GM23338 (cell line): ENCODE results near the gene RHOF. TPM values are rescaled to one million over a fixed set of nuclear protein-coding genes. Genes with fewer than 3 reads are reported as not detected.

Source experiments
- ATAC-seq: fragments of 200-7000 bp; cut with Tn5 transposase; 3 replicates; pipeline ENCODE4 v1.9.1; 2020
- DNase-seq: peaks from one replicate; pipeline ENCODE4 v3.0.0-alpha.2; 2015; ENCODE audit warnings: low spot score
- H2AFZ ChIP-seq: fragments of 200-600 bp; sonication (generic); 2 replicates; pipeline ENCODE4 v1.8.0; 2016; ENCODE audit warnings: antibody characterized with exemption, mild to moderate bottlenecking, moderate library complexity
- H3F3A ChIP-seq: fragments of 200-600 bp; sonication (generic); replicated peaks from 2 replicates; pipeline ENCODE4 v1.8.0; 2017; ENCODE audit warnings: antibody characterized with exemption, mixed run types, low read depth
- H3K27ac ChIP-seq: fragments of 200-600 bp; sonication (generic); 2 replicates; pipeline ENCODE4 v1.6.1; 2016; ENCODE audit warnings: low read depth
- H3K27me3 ChIP-seq: fragments of 200-600 bp; sonication (generic); 2 replicates; pipeline ENCODE4 v1.8.0; 2016; ENCODE audit warnings: mild to moderate bottlenecking, mixed run types, moderate library complexity; ENCODE audit not compliant: insufficient read depth
- H3K36me3 ChIP-seq: fragments of 200-600 bp; sonication (generic); 2 replicates; pipeline ENCODE4 v1.8.0; 2016; ENCODE audit warnings: mild to moderate bottlenecking; ENCODE audit not compliant: insufficient read depth
- H3K4me1 ChIP-seq: fragments of 200-600 bp; sonication (generic); 2 replicates; pipeline ENCODE4 v1.8.0; 2016; ENCODE audit warnings: mild to moderate bottlenecking, moderate library complexity; ENCODE audit not compliant: insufficient read depth
- H3K4me2 ChIP-seq: fragments of 200-600 bp; sonication (generic); 2 replicates; pipeline ENCODE4 v1.7.1; 2017; ENCODE audit warnings: mixed run types
- H3K4me3 ChIP-seq: fragments of 200-600 bp; sonication (generic); 2 replicates; pipeline ENCODE4 v1.6.1; 2016; ENCODE audit warnings: mixed run types
- H3K79me2 ChIP-seq: fragments of 200-600 bp; sonication (generic); replicated peaks from 2 replicates; pipeline ENCODE4 v1.8.0; 2017; ENCODE audit warnings: mild to moderate bottlenecking; ENCODE audit not compliant: insufficient read depth
- H3K9me2 ChIP-seq: fragments of 200-600 bp; sonication (generic); 2 replicates; pipeline ENCODE4 v1.8.0; 2017; ENCODE audit not compliant: insufficient read depth
- H4K20me1 ChIP-seq: fragments of 200-600 bp; sonication (generic); replicated peaks from 2 replicates; pipeline ENCODE4 v1.8.0; 2017; ENCODE audit warnings: mild to moderate bottlenecking; ENCODE audit not compliant: insufficient read depth
- H3K27ac Mint-ChIP-seq: 2 replicates; pipeline ENCODE4 v1.8.0; 2020; ENCODE audit warnings: inconsistent platforms, mild to moderate bottlenecking, moderate library complexity, mixed read lengths
- H3K27me3 Mint-ChIP-seq: 3 replicates; pipeline ENCODE4 v1.8.0; 2022; ENCODE audit warnings: low read depth, mild to moderate bottlenecking, moderate library complexity, mixed read lengths, inconsistent platforms; ENCODE audit not compliant: insufficient read depth, poor library complexity
- H3K36me3 Mint-ChIP-seq: 3 replicates; pipeline ENCODE4 v1.8.0; 2021; ENCODE audit warnings: low read depth, mild to moderate bottlenecking, inconsistent platforms, moderate library complexity, mixed read lengths
- H3K4me1 Mint-ChIP-seq: 3 replicates; pipeline ENCODE4 v1.8.0; 2020; ENCODE audit warnings: mild to moderate bottlenecking, inconsistent platforms, mixed read lengths
- H3K4me3 Mint-ChIP-seq: 3 replicates; pipeline ENCODE4 v1.8.0; 2021; ENCODE audit warnings: moderate library complexity, mild to moderate bottlenecking, inconsistent platforms, mixed read lengths
- H3K9me3 Mint-ChIP-seq: 3 replicates; pipeline ENCODE4 v1.8.0; 2020; ENCODE audit warnings: moderate library complexity, mild to moderate bottlenecking, inconsistent platforms, mixed read lengths
- polyA plus RNA-seq: library from polyadenylated mRNA; unstranded; fragments of >200 nt; fragmentation: Nextera tagmentation; extraction: Ambion mirVana; gene quantifications from 2 replicates; pipeline ENCODE4 v1.2.1, GENCODE V29; 2016
- total RNA-seq: library from RNA; depleted of rRNA; stranded (reverse); fragments of >200 nt; shearing (Covaris generic); gene quantifications from 2 replicates; pipeline ENCODE4 v1.2.3, GENCODE V29; 2014
- TF ChIP-seq, protein P1 (sequence below): fragments of 250-450 bp; sonication (Bioruptor Pico); IDR thresholded peaks from 2 replicates; pipeline ENCODE4 v1.5.0; 2020; ENCODE audit warnings: mild to moderate bottlenecking, moderate library complexity
- TF ChIP-seq, protein P2 (sequence below), 2 experiments: fragments of 200-600 bp in 1 of 2; sonication (generic) in 1 of 2; conservative IDR thresholded peaks; 2 replicates each; pipeline versions ENCODE4 v1.5.1 to v1.6.1; 2016 to 2017; ENCODE audit warnings: antibody characterized with exemption in 2 of 2, low read depth in 2 of 2, mild to moderate bottlenecking in 2 of 2, moderate library complexity in 1 of 2

Gene RHOF
- total and polyA plus RNA-seq, 2 experiments from 2014 or later: 10.5 to 53.4 TPM

- H3F3A ChIP-seq: peaks cover 3% of the 10 kb centered on the region; the same call in 1 of the 2 replicates
- no peak overlapping the region for H2AFZ ChIP-seq
- no peak overlapping the region for H3K4me2 ChIP-seq
- DNase-seq: no peak
- no peaks in the 10 kb centered on the region for H3K4me1 ChIP-seq
- no peak overlapping the region for H3K27ac ChIP-seq
- H3K36me3 ChIP-seq: no peaks in the 10 kb centered on the region
- no peaks in the 10 kb centered on the region for H3K79me2 ChIP-seq
- ATAC-seq: peak; percentile 38
- Mint-ChIP-seq H3K36me3 (peaks cover 61% of the 10 kb centered on the region), H3K4me1 (peaks cover 5% of the 10 kb centered on the region; the same call in 2 of the 3 replicates), H3K27me3 (no peaks in the 10 kb centered on the region), H3K4me3 (no peak overlapping the region), H3K27ac (no peak overlapping the region), H3K9me3 (no peaks in the 10 kb centered on the region)
- H3K4me3 ChIP-seq: no peak overlapping the region
- H3K9me2 ChIP-seq: no peaks in the 10 kb centered on the region
- no peaks in the 10 kb centered on the region for H3K27me3 ChIP-seq
- TF ChIP-seq, protein P1, sequence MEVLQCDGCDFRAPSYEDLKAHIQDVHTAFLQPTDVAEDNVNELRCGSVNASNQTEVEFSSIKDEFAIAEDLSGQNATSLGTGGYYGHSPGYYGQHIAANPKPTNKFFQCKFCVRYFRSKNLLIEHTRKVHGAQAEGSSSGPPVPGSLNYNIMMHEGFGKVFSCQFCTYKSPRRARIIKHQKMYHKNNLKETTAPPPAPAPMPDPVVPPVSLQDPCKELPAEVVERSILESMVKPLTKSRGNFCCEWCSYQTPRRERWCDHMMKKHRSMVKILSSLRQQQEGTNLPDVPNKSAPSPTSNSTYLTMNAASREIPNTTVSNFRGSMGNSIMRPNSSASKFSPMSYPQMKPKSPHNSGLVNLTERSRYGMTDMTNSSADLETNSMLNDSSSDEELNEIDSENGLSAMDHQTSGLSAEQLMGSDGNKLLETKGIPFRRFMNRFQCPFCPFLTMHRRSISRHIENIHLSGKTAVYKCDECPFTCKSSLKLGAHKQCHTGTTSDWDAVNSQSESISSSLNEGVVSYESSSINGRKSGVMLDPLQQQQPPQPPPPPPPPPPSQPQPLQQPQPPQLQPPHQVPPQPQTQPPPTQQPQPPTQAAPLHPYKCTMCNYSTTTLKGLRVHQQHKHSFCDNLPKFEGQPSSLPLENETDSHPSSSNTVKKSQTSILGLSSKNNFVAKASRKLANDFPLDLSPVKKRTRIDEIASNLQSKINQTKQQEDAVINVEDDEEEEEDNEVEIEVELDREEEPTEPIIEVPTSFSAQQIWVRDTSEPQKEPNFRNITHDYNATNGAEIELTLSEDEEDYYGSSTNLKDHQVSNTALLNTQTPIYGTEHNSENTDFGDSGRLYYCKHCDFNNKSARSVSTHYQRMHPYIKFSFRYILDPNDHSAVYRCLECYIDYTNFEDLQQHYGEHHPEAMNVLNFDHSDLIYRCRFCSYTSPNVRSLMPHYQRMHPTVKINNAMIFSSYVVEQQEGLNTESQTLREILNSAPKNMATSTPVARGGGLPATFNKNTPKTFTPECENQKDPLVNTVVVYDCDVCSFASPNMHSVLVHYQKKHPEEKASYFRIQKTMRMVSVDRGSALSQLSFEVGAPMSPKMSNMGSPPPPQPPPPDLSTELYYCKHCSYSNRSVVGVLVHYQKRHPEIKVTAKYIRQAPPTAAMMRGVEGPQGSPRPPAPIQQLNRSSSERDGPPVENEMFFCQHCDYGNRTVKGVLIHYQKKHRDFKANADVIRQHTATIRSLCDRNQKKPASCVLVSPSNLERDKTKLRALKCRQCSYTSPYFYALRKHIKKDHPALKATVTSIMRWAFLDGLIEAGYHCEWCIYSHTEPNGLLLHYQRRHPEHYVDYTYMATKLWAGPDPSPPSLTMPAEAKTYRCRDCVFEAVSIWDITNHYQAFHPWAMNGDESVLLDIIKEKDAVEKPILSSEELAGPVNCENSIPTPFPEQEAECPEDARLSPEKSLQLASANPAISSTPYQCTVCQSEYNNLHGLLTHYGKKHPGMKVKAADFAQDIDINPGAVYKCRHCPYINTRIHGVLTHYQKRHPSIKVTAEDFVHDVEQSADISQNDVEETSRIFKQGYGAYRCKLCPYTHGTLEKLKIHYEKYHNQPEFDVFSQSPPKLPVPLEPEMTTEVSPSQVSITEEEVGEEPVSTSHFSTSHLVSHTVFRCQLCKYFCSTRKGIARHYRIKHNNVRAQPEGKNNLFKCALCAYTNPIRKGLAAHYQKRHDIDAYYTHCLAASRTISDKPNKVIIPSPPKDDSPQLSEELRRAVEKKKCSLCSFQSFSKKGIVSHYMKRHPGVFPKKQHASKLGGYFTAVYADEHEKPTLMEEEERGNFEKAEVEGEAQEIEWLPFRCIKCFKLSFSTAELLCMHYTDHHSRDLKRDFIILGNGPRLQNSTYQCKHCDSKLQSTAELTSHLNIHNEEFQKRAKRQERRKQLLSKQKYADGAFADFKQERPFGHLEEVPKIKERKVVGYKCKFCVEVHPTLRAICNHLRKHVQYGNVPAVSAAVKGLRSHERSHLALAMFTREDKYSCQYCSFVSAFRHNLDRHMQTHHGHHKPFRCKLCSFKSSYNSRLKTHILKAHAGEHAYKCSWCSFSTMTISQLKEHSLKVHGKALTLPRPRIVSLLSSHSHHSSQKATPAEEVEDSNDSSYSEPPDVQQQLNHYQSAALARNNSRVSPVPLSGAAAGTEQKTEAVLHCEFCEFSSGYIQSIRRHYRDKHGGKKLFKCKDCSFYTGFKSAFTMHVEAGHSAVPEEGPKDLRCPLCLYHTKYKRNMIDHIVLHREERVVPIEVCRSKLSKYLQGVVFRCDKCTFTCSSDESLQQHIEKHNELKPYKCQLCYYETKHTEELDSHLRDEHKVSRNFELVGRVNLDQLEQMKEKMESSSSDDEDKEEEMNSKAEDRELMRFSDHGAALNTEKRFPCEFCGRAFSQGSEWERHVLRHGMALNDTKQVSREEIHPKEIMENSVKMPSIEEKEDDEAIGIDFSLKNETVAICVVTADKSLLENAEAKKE (CRISPR knock-in tag): no peak
- TF ChIP-seq, protein P2, sequence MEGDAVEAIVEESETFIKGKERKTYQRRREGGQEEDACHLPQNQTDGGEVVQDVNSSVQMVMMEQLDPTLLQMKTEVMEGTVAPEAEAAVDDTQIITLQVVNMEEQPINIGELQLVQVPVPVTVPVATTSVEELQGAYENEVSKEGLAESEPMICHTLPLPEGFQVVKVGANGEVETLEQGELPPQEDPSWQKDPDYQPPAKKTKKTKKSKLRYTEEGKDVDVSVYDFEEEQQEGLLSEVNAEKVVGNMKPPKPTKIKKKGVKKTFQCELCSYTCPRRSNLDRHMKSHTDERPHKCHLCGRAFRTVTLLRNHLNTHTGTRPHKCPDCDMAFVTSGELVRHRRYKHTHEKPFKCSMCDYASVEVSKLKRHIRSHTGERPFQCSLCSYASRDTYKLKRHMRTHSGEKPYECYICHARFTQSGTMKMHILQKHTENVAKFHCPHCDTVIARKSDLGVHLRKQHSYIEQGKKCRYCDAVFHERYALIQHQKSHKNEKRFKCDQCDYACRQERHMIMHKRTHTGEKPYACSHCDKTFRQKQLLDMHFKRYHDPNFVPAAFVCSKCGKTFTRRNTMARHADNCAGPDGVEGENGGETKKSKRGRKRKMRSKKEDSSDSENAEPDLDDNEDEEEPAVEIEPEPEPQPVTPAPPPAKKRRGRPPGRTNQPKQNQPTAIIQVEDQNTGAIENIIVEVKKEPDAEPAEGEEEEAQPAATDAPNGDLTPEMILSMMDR (conservative IDR thresholded peaks at IDR 0.05; ENCODE audit: low read depth in 2 of 2): peak in 1 of 2 experiments; percentile 55; a peak in 2 of 4 replicates
- H4K20me1 ChIP-seq: no peaks in the 10 kb centered on the region
Observed at GRCh38 chr12:121827351-121828099, 34.0 kb upstream of the RHOF start.
